IMR-90 (cell line): ENCODE measurements around the gene S100A3. TPM values are rescaled to one million over a fixed set of nuclear protein-coding genes. Genes with fewer than 3 reads are reported as not detected.

Experiments used
- ATAC-seq: fragments of 200-7000 bp; cut with Tn5 transposase; 2 replicates; pipeline ENCODE4 v1.9.1; 2020; ENCODE audit warnings: low read depth, mild to moderate bottlenecking, moderate library complexity
- BruUV-seq: library from RNA; stranded (reverse); fragments of 400-500 nt; replicated peaks from 2 replicates; lab custom pipeline; 2021; lab: Mats Ljungman, UMichigan
- CTCF ChIA-PET: fragments of 300-600 bp; formaldehyde crosslinking; extraction: SDS; loops from one replicate; lab custom pipeline; 2021; ENCODE audit warnings: antibody characterized with exemption; lab: Yijun Ruan, JAX
- POLR2A ChIA-PET: fragments of 300-600 bp; sonication (Branson Sonifier 250); formaldehyde crosslinking; loops from one replicate; lab custom pipeline; 2022; ENCODE audit warnings: antibody characterized with exemption; ENCODE audit not compliant: unreplicated experiment; lab: Charles Lee
- DNase-seq: peaks from one replicate; pipeline ENCODE4 v3.0.0; 2013
- H2AFZ ChIP-seq: replicated peaks from 2 replicates; pipeline ENCODE3; 2013; ENCODE audit warnings: low read length, mild to moderate bottlenecking; ENCODE audit not compliant: poor library complexity
- H2AK5ac ChIP-seq: 2 replicates; pipeline ENCODE4 v1.6.1; 2013; ENCODE audit warnings: low read depth, low read length, inconsistent platforms
- H2AK9ac ChIP-seq: replicated peaks from 2 replicates; pipeline ENCODE3; 2013; ENCODE audit warnings: mild to moderate bottlenecking, low read depth, low read length, moderate library complexity; ENCODE audit not compliant: poor library complexity
- H2BK120ac ChIP-seq: 2 replicates; pipeline ENCODE4 v1.6.1; 2013; ENCODE audit warnings: low read depth, low read length, inconsistent platforms
- H2BK15ac ChIP-seq: 3 replicates; pipeline ENCODE4 v1.6.1; 2013; ENCODE audit warnings: low read depth, low read length, inconsistent platforms
- H2BK20ac ChIP-seq: 2 replicates; pipeline ENCODE4 v1.6.1; 2013; ENCODE audit warnings: low read depth, mild to moderate bottlenecking, inconsistent platforms, low read length, moderate library complexity
- H2BK5ac ChIP-seq: 2 replicates; pipeline ENCODE4 v1.6.1; 2013; ENCODE audit warnings: mild to moderate bottlenecking, low read depth, low read length, inconsistent platforms; ENCODE audit not compliant: poor library complexity, severe bottlenecking
- H3K14ac ChIP-seq: replicated peaks from 2 replicates; pipeline ENCODE4 v1.6.1; 2013; ENCODE audit warnings: low read depth, low read length, inconsistent platforms
- H3K18ac ChIP-seq: 2 replicates; pipeline ENCODE4 v1.6.1; 2013; ENCODE audit warnings: low read depth, low read length, control low read depth
- H3K23ac ChIP-seq: 2 replicates; pipeline ENCODE4 v1.6.1; 2013; ENCODE audit warnings: low read depth, low read length, inconsistent platforms
- H3K27ac ChIP-seq: 2 replicates; pipeline ENCODE4 v1.5.1; 2013; ENCODE audit warnings: mild to moderate bottlenecking, control low read depth, low read length; ENCODE audit not compliant: insufficient read depth
- H3K27me3 ChIP-seq: 2 replicates; pipeline ENCODE4 v1.6.1; 2013; ENCODE audit warnings: low read length; ENCODE audit not compliant: control insufficient read depth, insufficient read depth
- H3K36me3 ChIP-seq: 2 replicates; pipeline ENCODE4 v1.6.1; 2013; ENCODE audit warnings: low read length, mixed read lengths; ENCODE audit not compliant: control insufficient read depth, insufficient read depth
- H3K4ac ChIP-seq: 2 replicates; pipeline ENCODE4 v1.6.1; 2013; ENCODE audit warnings: low read depth, low read length, inconsistent platforms
- H3K4me1 ChIP-seq: 2 replicates; pipeline ENCODE4 v1.6.1; 2013; ENCODE audit warnings: low read length, mixed read lengths; ENCODE audit not compliant: control insufficient read depth, insufficient read depth
- H3K4me2 ChIP-seq: 2 replicates; pipeline ENCODE4 v1.6.1; 2013; ENCODE audit warnings: low read depth, mild to moderate bottlenecking, control low read depth, low read length, moderate library complexity
- H3K4me3 ChIP-seq: 2 replicates; pipeline ENCODE4 v1.5.1; 2013; ENCODE audit warnings: low read depth, mild to moderate bottlenecking, control low read depth, low read length, moderate library complexity; ENCODE audit not compliant: insufficient read depth
- H3K56ac ChIP-seq: 2 replicates; pipeline ENCODE4 v1.6.1; 2013; ENCODE audit warnings: low read length, inconsistent platforms; ENCODE audit not compliant: insufficient read depth; ENCODE audit errors: extremely low read depth
- H3K79me1 ChIP-seq, 2 experiments: 2 replicates each; pipeline ENCODE4 v1.6.1; 2013; ENCODE audit warnings: low read length in 2 of 2, inconsistent platforms in 1 of 2, low read depth in 1 of 2
- H3K9ac ChIP-seq: 2 replicates; pipeline ENCODE4 v1.6.1; 2013; ENCODE audit warnings: low read depth, low read length, control low read depth
- H3K9me1 ChIP-seq: 2 replicates; pipeline ENCODE4 v1.6.1; 2013; ENCODE audit warnings: low read length, inconsistent platforms; ENCODE audit not compliant: insufficient read depth
- H3K9me3 ChIP-seq: 2 replicates; pipeline ENCODE4 v1.6.1; 2013; ENCODE audit warnings: low read length; ENCODE audit not compliant: control insufficient read depth, insufficient read depth
- H4K20me1 ChIP-seq: 2 replicates; pipeline ENCODE4 v1.6.1; 2013; ENCODE audit warnings: low read length, inconsistent platforms; ENCODE audit not compliant: insufficient read depth
- H4K5ac ChIP-seq: 2 replicates; pipeline ENCODE4 v1.6.1; 2013; ENCODE audit warnings: mild to moderate bottlenecking, low read depth, low read length, control low read depth
- H4K8ac ChIP-seq, 2 experiments: 2 replicates each; pipeline ENCODE4 v1.6.1; 2013; ENCODE audit warnings: low read depth in 2 of 2, low read length in 2 of 2, control low read depth in 1 of 2, inconsistent platforms in 1 of 2
- H4K91ac ChIP-seq: 2 replicates; pipeline ENCODE4 v1.6.1; 2013; ENCODE audit warnings: low read depth, low read length, inconsistent platforms; ENCODE audit not compliant: insufficient read depth
- BHLHE40 ChIP-seq: fragments of 150-350 bp; IDR thresholded peaks from 2 replicates; pipeline ENCODE4 v1.6.1; 2016; ENCODE audit warnings: mild to moderate bottlenecking, low read depth, low read length
- CEBPB ChIP-seq: IDR thresholded peaks from 2 replicates; pipeline ENCODE4 v1.6.1; 2012; ENCODE audit warnings: low read depth, low read length, improper control_type of control experiment
- CHD1 ChIP-seq: IDR thresholded peaks from 2 replicates; pipeline ENCODE4 v1.6.1; 2012; ENCODE audit warnings: low read depth, low read length, improper control_type of control experiment
- FOS ChIP-seq: fragments of 150-350 bp; IDR thresholded peaks from 2 replicates; pipeline ENCODE4 v1.6.1; 2016; ENCODE audit warnings: low read depth, low read length
- MAFK ChIP-seq: IDR thresholded peaks from 2 replicates; pipeline ENCODE4 v1.6.1; 2012; ENCODE audit warnings: low read depth, low read length, improper control_type of control experiment
- MAZ ChIP-seq: IDR thresholded peaks from 2 replicates; pipeline ENCODE4 v1.6.1; 2012; ENCODE audit warnings: low read depth, mild to moderate bottlenecking, low read length, improper control_type of control experiment, moderate library complexity, borderline replicate concordance
- MXI1 ChIP-seq: IDR thresholded peaks from 2 replicates; pipeline ENCODE4 v1.6.1; 2012; ENCODE audit warnings: low read depth, mild to moderate bottlenecking, low read length, moderate library complexity, borderline replicate concordance
- NFE2L2 ChIP-seq: fragments of 150-350 bp; IDR thresholded peaks from 2 replicates; pipeline ENCODE4 v1.6.1; 2016; ENCODE audit warnings: low read depth, mild to moderate bottlenecking, low read length
- POLR2A ChIP-seq: IDR thresholded peaks from 2 replicates; pipeline ENCODE4 v1.6.1; 2012; ENCODE audit warnings: mild to moderate bottlenecking, low read depth, low read length
- RAD21 ChIP-seq: IDR thresholded peaks from 2 replicates; pipeline ENCODE4 v1.6.1; 2012; ENCODE audit warnings: low read length, improper control_type of control experiment
- RCOR1 ChIP-seq: IDR thresholded peaks from 2 replicates; pipeline ENCODE4 v1.6.1; 2012; ENCODE audit warnings: mild to moderate bottlenecking, low read length, improper control_type of control experiment; ENCODE audit not compliant: insufficient replicate concordance
- WGBS, 2 experiments: methylation state at CpG; one replicate each; pipeline versions ENCODE4 v1.1.5 to v1.1.7; 2013; ENCODE audit warnings: missing lambda C conversion rate in 2 of 2; ENCODE audit not compliant: insufficient read length in 1 of 2; ENCODE audit errors: extremely low coverage in 2 of 2; 5-methylcytosine and 5-hydroxymethylcytosine counted together
- dilution Hi-C: fragments of 300-500 bp; cut with HindIII; formaldehyde crosslinking; loops from one replicate; pipeline ENCODE4 v1.14.3; 2018; ENCODE audit warnings: low sequenced_read_pairs; ENCODE audit not compliant: unreplicated experiment
- in situ Hi-C: fragments of 300-500 bp; cut with MboI; formaldehyde crosslinking; loops from 3 replicates; pipeline ENCODE4 v1.14.3; 2019; ENCODE audit warnings: low sequenced_read_pairs, inconsistent platforms, mixed read lengths
- intact Hi-C: fragments of 100-400 bp; cut with micrococcal nuclease; formaldehyde crosslinking; loops from 2 replicates; pipeline ENCODE4 v1.10.0; 2022
- polyA plus RNA-seq, 3 experiments: library from polyadenylated mRNA; depleted of rRNA; stranded (reverse); fragments of >200 nt; gene quantifications; 2 replicates each; pipeline ENCODE4 v1.2.3, GENCODE V29; 2012; ENCODE audit warnings: low replicate concordance in 1 of 3
- total RNA-seq: library from RNA; depleted of rRNA; stranded (reverse); fragments of >200 nt; gene quantifications from 2 replicates; pipeline ENCODE4 v1.2.3, GENCODE V29; 2012
- TF ChIP-seq, protein P1 (sequence below): fragments of 150-350 bp; IDR thresholded peaks from 2 replicates; pipeline ENCODE4 v1.6.1; 2017; ENCODE audit warnings: mild to moderate bottlenecking, antibody characterized with exemption, low read length, low read depth
- TF ChIP-seq, protein P2 (sequence below): fragments of 150-350 bp; IDR thresholded peaks from 2 replicates; pipeline ENCODE4 v1.6.1; 2016; ENCODE audit warnings: low read depth, mild to moderate bottlenecking, low read length, moderate library complexity, borderline replicate concordance

The S100A3 gene
- total and polyA plus RNA-seq, 2 of the 4 experiments (the other 2 are of a cell fraction): 2.9 to 4.5 TPM

GRCh38 chr1:153573351-153573750 lies 24.3 kb upstream of the S100A3 start:
- peak overlapping the region; percentile 91 for H3K14ac ChIP-seq
- no peak overlapping the region for H3K4me3 ChIP-seq
- H2BK20ac ChIP-seq: peak overlapping the region; percentile 98
- H4K5ac ChIP-seq: peak overlapping the region; percentile 97; the same call in 1 of the 2 replicates
- peak overlapping the region; percentile 97 for H2AK5ac ChIP-seq
- peak overlapping the region; percentile 89 for H4K91ac ChIP-seq
- H2BK120ac ChIP-seq: peak overlapping the region; percentile 94
- peak overlapping the region; percentile 97 for H3K18ac ChIP-seq
- H2AK9ac ChIP-seq: peak overlapping the region; percentile 77
- H2BK5ac ChIP-seq: peak overlapping the region; percentile 80
- H3K56ac ChIP-seq: peak overlapping the region; percentile 47
- no peak overlapping the region for H2AFZ ChIP-seq
- in situ Hi-C loops: no loop called here
- peaks cover 7% of the 10 kb centered on the region for H3K9me1 ChIP-seq
- no peaks in the 10 kb centered on the region for H3K9me3 ChIP-seq
- no peaks in the 10 kb centered on the region for H3K36me3 ChIP-seq
- dilution Hi-C loops: no loop called here
- POLR2A ChIA-PET: interaction anchor here (1.9 kb wide), 1 partner anchor 54 kb away, joined by 7 read pairs; the partner anchor contains the start of gene S100A13
- H2BK15ac ChIP-seq: peak overlapping the region; percentile 98
- no peaks in the 10 kb centered on the region for H4K20me1 ChIP-seq
- ATAC-seq (no peak), DNase-seq (peak; percentile 41)
- TF ChIP-seq FOS: no peak
- TF ChIP-seq, protein P1, sequence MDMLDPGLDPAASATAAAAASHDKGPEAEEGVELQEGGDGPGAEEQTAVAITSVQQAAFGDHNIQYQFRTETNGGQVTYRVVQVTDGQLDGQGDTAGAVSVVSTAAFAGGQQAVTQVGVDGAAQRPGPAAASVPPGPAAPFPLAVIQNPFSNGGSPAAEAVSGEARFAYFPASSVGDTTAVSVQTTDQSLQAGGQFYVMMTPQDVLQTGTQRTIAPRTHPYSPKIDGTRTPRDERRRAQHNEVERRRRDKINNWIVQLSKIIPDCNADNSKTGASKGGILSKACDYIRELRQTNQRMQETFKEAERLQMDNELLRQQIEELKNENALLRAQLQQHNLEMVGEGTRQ: no peak
- no peak for TF ChIP-seq BHLHE40
- no peak for TF ChIP-seq MAFK
- TF ChIP-seq CHD1: no peak
- no peak for TF ChIP-seq POLR2A
- no peak for TF ChIP-seq RAD21
- TF ChIP-seq RCOR1: no peak
- TF ChIP-seq NFE2L2: no peak
- no peak for TF ChIP-seq MXI1
- TF ChIP-seq MAZ: no peak
- TF ChIP-seq CEBPB: no peak
- TF ChIP-seq, protein P2, sequence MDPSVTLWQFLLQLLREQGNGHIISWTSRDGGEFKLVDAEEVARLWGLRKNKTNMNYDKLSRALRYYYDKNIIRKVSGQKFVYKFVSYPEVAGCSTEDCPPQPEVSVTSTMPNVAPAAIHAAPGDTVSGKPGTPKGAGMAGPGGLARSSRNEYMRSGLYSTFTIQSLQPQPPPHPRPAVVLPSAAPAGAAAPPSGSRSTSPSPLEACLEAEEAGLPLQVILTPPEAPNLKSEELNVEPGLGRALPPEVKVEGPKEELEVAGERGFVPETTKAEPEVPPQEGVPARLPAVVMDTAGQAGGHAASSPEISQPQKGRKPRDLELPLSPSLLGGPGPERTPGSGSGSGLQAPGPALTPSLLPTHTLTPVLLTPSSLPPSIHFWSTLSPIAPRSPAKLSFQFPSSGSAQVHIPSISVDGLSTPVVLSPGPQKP: no peak
- H4K8ac ChIP-seq: peak overlapping the region; percentile 53 to 92
- H3K79me1 ChIP-seq: peaks cover 0 to 5% of the 10 kb centered on the region in 2 experiments; a peak in 2 of 4 replicates
- peak overlapping the region; percentile 92 for H3K4ac ChIP-seq
- intact Hi-C loops: loop anchor here (2.0 kb wide), 5 partner anchors 39 to 97 kb away; partner anchors contain the start of genes CHTOP, ILF2, S100A13 and S100A16
- no CpG with 5 or more reads among the region's 3 CpGs for WGBS, 2 experiments
- CTCF ChIA-PET: interaction anchor here (0.9 to 2.3 kb wide), 10 partner anchors 35 to 78 kb away, joined by 3 to 16 read pairs (median 5); partner anchors contain the start of genes S100A13 and S100A16
- peaks cover 14% of the 10 kb centered on the region for H3K4me1 ChIP-seq
- H3K9ac ChIP-seq: no peak overlapping the region
- H3K27ac ChIP-seq: peak overlapping the region; percentile 4; the same call in 1 of the 2 replicates
- peak overlapping the region; percentile 24; the same call in 1 of the 2 replicates for H3K4me2 ChIP-seq
- no TSS peak for BruUV-seq
- peak overlapping the region; percentile 87 for H3K23ac ChIP-seq
- H3K27me3 ChIP-seq: no peaks in the 10 kb centered on the region
